Endothelial cell of umbilical vein (primary cell): ENCODE data around the gene MACF1. TPM values are rescaled to one million over a fixed set of nuclear protein-coding genes. Genes with fewer than 3 reads are reported as not detected.

Experiments used
- BruUV-seq: library from RNA; stranded (reverse); fragments of 400-500 nt; replicated peaks from 2 replicates; lab custom pipeline; 2021; lab: Mats Ljungman, UMichigan
- CTCF ChIA-PET: fragments of 300-600, 350-600 bp; sonication (Branson Sonifier 250); formaldehyde crosslinking; loops from one replicate; lab custom pipeline; 2021; ENCODE audit warnings: antibody characterized with exemption, inconsistent platforms; lab: Charles Lee
- POLR2A ChIA-PET: fragments of 300-600, 350-600 bp; sonication (Branson Sonifier 250); formaldehyde crosslinking; loops from one replicate; lab custom pipeline; 2021; ENCODE audit warnings: antibody characterized with exemption, inconsistent platforms; lab: Charles Lee
- DNase-seq: peaks from one replicate; pipeline ENCODE4 v3.0.0-alpha.2; 2011; ENCODE audit warnings: low read depth, low spot score
- FAIRE-seq: peaks from 2 replicates; lab custom pipeline; 2011; peaks lifted over from hg19 to GRCh38; lab: Jason Lieb, UNC
- H2AFZ ChIP-seq: 2 replicates; pipeline ENCODE4 v1.6.0; 2012; ENCODE audit warnings: low read depth, low read length, control low read depth, inconsistent platforms
- H3K27ac ChIP-seq: 2 replicates; pipeline ENCODE4 v1.5.1; 2011; ENCODE audit warnings: low read depth, mild to moderate bottlenecking, control low read depth, low read length, moderate library complexity; ENCODE audit not compliant: insufficient read depth
- H3K27me3 ChIP-seq, 2 experiments: 2 replicates each; pipeline versions ENCODE4 v1.6.0 to v1.6.1; 2011; ENCODE audit warnings: low read length in 2 of 2, mixed read lengths in 1 of 2; ENCODE audit not compliant: control insufficient read depth in 2 of 2, insufficient read depth in 2 of 2
- H3K36me3 ChIP-seq, 2 experiments: 2 replicates in 1 of 2; 3 replicates in 1 of 2; pipeline ENCODE4 v1.5.1; 2011; ENCODE audit warnings: low read length in 2 of 2, mild to moderate bottlenecking in 1 of 2, moderate library complexity in 1 of 2; ENCODE audit not compliant: control insufficient read depth in 2 of 2, insufficient read depth in 2 of 2; ENCODE audit errors: extremely low read depth in 1 of 2
- H3K4me1 ChIP-seq: 3 replicates; pipeline ENCODE4 v1.5.1; 2011; ENCODE audit warnings: mild to moderate bottlenecking, low read length; ENCODE audit not compliant: control insufficient read depth, insufficient read depth; ENCODE audit errors: extremely low read depth
- H3K4me2 ChIP-seq: 2 replicates; pipeline ENCODE4 v1.6.1; 2011; ENCODE audit warnings: low read length, control low read depth, mixed read lengths; ENCODE audit not compliant: insufficient read depth
- H3K4me3 ChIP-seq, 3 experiments: fragments of 200-600 bp in 1 of 3; sonication (generic), shearing (Covaris generic) in 1 of 3; replicated peaks in 1 of 3; 2 replicates each; pipeline ENCODE4 v1.5.1; 2011 to 2016; ENCODE audit warnings: control low read depth in 3 of 3, low read length in 3 of 3, mild to moderate bottlenecking in 2 of 3, inconsistent platforms in 1 of 3, low read depth in 1 of 3, moderate library complexity in 1 of 3; ENCODE audit not compliant: insufficient read depth in 1 of 3
- H3K79me2 ChIP-seq: 2 replicates; pipeline ENCODE4 v1.6.0; 2012; ENCODE audit warnings: low read length, inconsistent platforms; ENCODE audit not compliant: control insufficient read depth, insufficient read depth
- H3K9ac ChIP-seq: replicated peaks from 2 replicates; pipeline ENCODE3; 2011; ENCODE audit warnings: low read length, control low read depth; ENCODE audit not compliant: insufficient read depth; ENCODE audit errors: extremely low read depth
- H3K9me1 ChIP-seq: replicated peaks from 3 replicates; pipeline ENCODE4 v1.6.0; 2011; ENCODE audit warnings: mild to moderate bottlenecking, low read length; ENCODE audit not compliant: control insufficient read depth, insufficient read depth; ENCODE audit errors: extremely low read depth
- H3K9me3 ChIP-seq: replicated peaks from 2 replicates; pipeline ENCODE4 v1.5.1; 2012; ENCODE audit warnings: low read length, inconsistent platforms; ENCODE audit not compliant: control insufficient read depth, insufficient read depth
- H4K20me1 ChIP-seq: replicated peaks from 2 replicates; pipeline ENCODE3; 2011; ENCODE audit warnings: mild to moderate bottlenecking, low read length; ENCODE audit not compliant: control insufficient read depth, insufficient read depth; ENCODE audit errors: extremely low read depth
- CTCF ChIP-seq, 2 donors: IDR thresholded peaks; 1 replicate in 1 of 2; 2 replicates in 1 of 2; pipeline ENCODE4 v1.5.1; 2011; ENCODE audit warnings: low read length in 2 of 2, mild to moderate bottlenecking in 2 of 2, moderate library complexity in 2 of 2, control low read depth in 1 of 2, inconsistent platforms in 1 of 2, low read depth in 1 of 2; ENCODE audit not compliant: insufficient read depth in 1 of 2; ENCODE audit errors: extremely low read depth in 1 of 2
- EZH2 ChIP-seq: IDR thresholded peaks from 2 replicates; pipeline ENCODE4 v1.6.1; 2012; ENCODE audit warnings: borderline replicate concordance, low read depth, mild to moderate bottlenecking, moderate library complexity, low read length, inconsistent platforms; ENCODE audit not compliant: severe bottlenecking
- FOS ChIP-seq: IDR thresholded peaks from 2 replicates; pipeline ENCODE4 v1.6.1; 2011; ENCODE audit warnings: mild to moderate bottlenecking, low read length, moderate library complexity, borderline replicate concordance; ENCODE audit not compliant: insufficient read depth
- GATA2 ChIP-seq: IDR thresholded peaks from 2 replicates; pipeline ENCODE4 v1.7.0; 2011; ENCODE audit warnings: low read depth, mild to moderate bottlenecking, moderate library complexity, mixed read lengths, low read length; ENCODE audit not compliant: insufficient read length, insufficient read depth
- JUN ChIP-seq: IDR thresholded peaks from 2 replicates; pipeline ENCODE4 v1.6.1; 2011; ENCODE audit warnings: borderline replicate concordance, low read depth; ENCODE audit not compliant: insufficient read length, insufficient read depth
- MYC ChIP-seq: IDR thresholded peaks from one replicate; pipeline ENCODE4 v1.6.1; 2011; ENCODE audit warnings: mild to moderate bottlenecking, low read depth, low read length
- POLR2A ChIP-seq: IDR thresholded peaks from 2 replicates; pipeline ENCODE4 v1.6.1; 2012; ENCODE audit warnings: low read depth, mild to moderate bottlenecking, control low read depth, low read length
- POLR2AphosphoS5 ChIP-seq: IDR thresholded peaks from 2 replicates; pipeline ENCODE4 v1.6.1; 2012; ENCODE audit warnings: low read depth, mild to moderate bottlenecking, control low read depth, low read length, moderate library complexity; ENCODE audit not compliant: insufficient read depth
- dilution Hi-C: fragments of 300-500 bp; cut with MboI; formaldehyde crosslinking; loops from one replicate; pipeline ENCODE4 v1.15.0; 2019; ENCODE audit warnings: low sequenced_read_pairs; ENCODE audit not compliant: extremely low pct_ligation_motif_present
- intact Hi-C: fragments of 100-400 bp; cut with micrococcal nuclease; formaldehyde crosslinking; loops from one replicate; pipeline ENCODE4 v1.10.0; 2022
- polyA plus RNA-seq, 4 experiments: library from polyadenylated mRNA; depleted of rRNA in 3 of 4; stranded (reverse) in 3 of 4; unstranded in 1 of 4; fragments of >200 nt; gene quantifications; 2 replicates each; pipeline versions ENCODE4 v1.2.1 to v1.2.3, GENCODE V29; 2011 to 2012; ENCODE audit warnings: missing spikeins in 1 of 4
- total RNA-seq: library from RNA; stranded (reverse); gene quantifications from 2 replicates; pipeline ENCODE4 v1.2.3, GENCODE V29; 2021
- TF ChIP-seq, protein P1 (sequence below): IDR thresholded peaks from 2 replicates; pipeline ENCODE4 v1.6.1; 2011; ENCODE audit not compliant: insufficient read depth, insufficient read length

Gene MACF1
- total and polyA plus RNA-seq, 2 donors (not counting 3 experiments of a cell fraction or from before 2014, with no cell fraction given): 122 to 587 TPM

GRCh38 chr1:39220891-39221870 lies 16.7 kb downstream of the MACF1 start:
- no peaks in the 10 kb centered on the region for H3K9me1 ChIP-seq
- H3K4me2 ChIP-seq: no peak overlapping the region
- H3K4me1 ChIP-seq: no peaks in the 10 kb centered on the region
- H3K27ac ChIP-seq: no peak overlapping the region
- CTCF ChIA-PET: interaction anchor here (1.2 to 2.2 kb wide), 3 partner anchors 17 to 122 kb away, joined by 4 to 6 read pairs (median 6); no protein-coding TSS in a partner anchor
- H3K9ac ChIP-seq: no peak overlapping the region
- peaks cover 11% of the 10 kb centered on the region for H4K20me1 ChIP-seq
- H3K4me3 ChIP-seq: no peak overlapping the region
- POLR2A ChIA-PET: no interaction called here
- FAIRE-seq (no peak), DNase-seq (no peak)
- H3K79me2 ChIP-seq: peaks cover 93% of the 10 kb centered on the region
- H3K36me3 ChIP-seq: no peaks in the 10 kb centered on the region
- dilution Hi-C loops: no loop called here
- intact Hi-C loops: no loop called here
- H2AFZ ChIP-seq: no peak overlapping the region
- no peaks in the 10 kb centered on the region for H3K27me3 ChIP-seq
- H3K9me3 ChIP-seq: no peaks in the 10 kb centered on the region
- no TSS peak for BruUV-seq
- TF ChIP-seq POLR2AphosphoS5 (no peak), POLR2A (no peak), GATA2 (no peak), EZH2 (no peak), FOS (no peak), JUN (no peak), MYC (no peak), CTCF (IDR thresholded peaks at IDR 0.05; ENCODE audit: extremely low read depth in 1 of 2, insufficient read depth in 1 of 2, low read depth in 1 of 2, low read length in 2 of 2) (no peak)
- TF ChIP-seq, protein P1, sequence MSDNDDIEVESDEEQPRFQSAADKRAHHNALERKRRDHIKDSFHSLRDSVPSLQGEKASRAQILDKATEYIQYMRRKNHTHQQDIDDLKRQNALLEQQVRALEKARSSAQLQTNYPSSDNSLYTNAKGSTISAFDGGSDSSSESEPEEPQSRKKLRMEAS: no peak
